Activated T-helper 2 cell treated with anti-CD3 and anti-CD28 coated beads, Interferon-gamma antibody, Interleukin-2, Interleukin-4, amounts not matched to agents 10 μg/mL and 5 μg/mL and 100 μg/mL, durations not matched to agents 14 hours and 24 hours and 36 hours (primary cell): ENCODE results near the gene TOB1. TPM values are rescaled to one million over a fixed set of nuclear protein-coding genes. Genes with fewer than 3 reads are reported as not detected.

Experiments
- DNase-seq: peaks from one replicate; pipeline ENCODE4 v3.0.0; 2021; ENCODE audit warnings: low spot score
- H3K27ac Mint-ChIP-seq: one replicate; pipeline ENCODE4 v1.8.0; 2021; ENCODE audit warnings: mixed read lengths
- H3K27me3 Mint-ChIP-seq: one replicate; pipeline ENCODE4 v1.8.0; 2021; ENCODE audit warnings: low read depth, mixed read lengths
- H3K36me3 Mint-ChIP-seq: one replicate; pipeline ENCODE4 v1.8.0; 2021; ENCODE audit warnings: low read depth, mixed read lengths
- H3K4me1 Mint-ChIP-seq: one replicate; pipeline ENCODE4 v1.8.0; 2021; ENCODE audit warnings: low read depth, mixed read lengths
- H3K4me3 Mint-ChIP-seq: one replicate; pipeline ENCODE4 v1.8.0; 2021; ENCODE audit warnings: low read depth, mild to moderate bottlenecking, moderate library complexity, mixed read lengths
- H3K9me3 Mint-ChIP-seq: one replicate; pipeline ENCODE4 v1.8.0; 2021; ENCODE audit warnings: mixed read lengths
- intact Hi-C: fragments of 100-400 bp; cut with micrococcal nuclease; formaldehyde crosslinking; loops from one replicate; pipeline ENCODE4 v1.15.1; 2023
- total RNA-seq: library from RNA; stranded (reverse); gene quantifications from 2 replicates; pipeline ENCODE4 v1.2.3, GENCODE V29; 2022

Gene TOB1
- total RNA-seq, 1 donor from 2014 or later, result 28.5 TPM

DNA sequence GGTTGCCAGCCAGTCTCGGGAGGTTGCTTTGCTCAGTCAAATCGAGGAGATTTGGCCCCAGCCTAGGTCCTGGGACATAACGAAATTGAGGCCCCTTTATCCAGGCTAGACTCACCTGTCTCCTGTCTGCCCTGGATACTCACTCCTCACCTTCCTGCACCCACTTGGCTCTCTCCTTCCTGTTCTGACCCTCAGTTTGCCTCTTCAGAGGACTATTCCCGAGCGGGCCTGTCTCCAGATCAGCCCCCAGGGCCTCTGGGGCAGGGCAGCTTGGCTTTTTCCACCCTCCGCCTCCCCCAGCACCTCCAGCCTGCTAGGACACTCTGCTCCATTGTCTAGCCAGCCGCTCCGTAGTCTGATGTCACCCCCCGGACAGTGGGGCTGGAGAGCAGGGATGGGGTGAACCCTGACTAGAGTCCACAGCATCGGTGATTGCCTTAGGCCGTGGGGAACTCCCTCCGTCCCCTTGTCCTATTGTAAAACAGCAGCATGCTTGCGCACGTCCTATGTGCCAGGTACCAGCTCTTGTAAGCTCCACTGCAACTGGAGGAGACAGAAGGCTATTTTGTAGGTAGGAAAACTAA is 21.9 kb downstream of the TOB1 start:
- Mint-ChIP-seq H3K4me1 (no peaks in the 10 kb centered on the region), H3K36me3 (no peaks in the 10 kb centered on the region), H3K27ac (no peak overlapping the region), H3K4me3 (no peak overlapping the region), H3K9me3 (no peaks in the 10 kb centered on the region), H3K27me3 (peaks cover 2% of the 10 kb centered on the region)
- DNase-seq, result no peak
- intact Hi-C loops, result no loop called here

DNA sequence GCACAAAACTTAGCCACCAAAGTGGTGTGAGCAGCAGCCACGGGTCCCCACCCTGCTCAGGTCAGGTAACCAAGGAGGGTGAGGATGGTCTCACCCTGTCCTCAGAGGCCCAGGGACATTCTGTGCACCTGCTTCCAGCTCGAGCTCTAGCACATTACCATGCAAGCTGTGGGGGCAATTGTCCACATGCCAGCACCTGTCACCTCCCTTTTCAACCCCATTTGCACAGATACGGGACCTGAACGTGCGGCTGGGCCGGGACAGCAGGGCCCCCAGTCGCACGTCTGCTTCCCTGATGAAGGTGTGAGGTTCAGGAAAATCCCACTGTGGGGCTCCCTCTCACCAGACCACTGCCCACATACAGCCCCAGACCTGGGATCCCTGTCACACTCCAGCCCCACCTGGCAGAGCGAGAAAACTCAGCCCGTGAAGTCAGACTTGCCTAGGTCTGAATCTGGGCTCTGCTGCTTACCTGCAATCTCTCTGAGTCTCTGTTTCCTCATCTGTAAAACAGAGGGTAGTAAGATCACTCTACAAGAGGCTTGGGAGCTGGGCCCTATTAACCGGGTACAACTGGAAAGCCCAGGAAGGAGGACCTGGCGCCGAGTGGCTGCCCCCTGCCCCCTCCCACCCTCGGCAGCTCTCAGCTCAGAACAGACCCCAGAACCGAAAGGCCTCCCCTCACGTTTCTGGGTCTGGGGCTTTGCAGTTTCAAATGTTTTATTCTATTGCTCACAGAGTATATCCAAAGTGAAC is 22.8 kb downstream of the TOB1 start:
- Mint-ChIP-seq H3K4me3 (no peak overlapping the region), H3K9me3 (no peaks in the 10 kb centered on the region), H3K27ac (no peak overlapping the region), H3K4me1 (no peaks in the 10 kb centered on the region), H3K27me3 (peaks cover 2% of the 10 kb centered on the region), H3K36me3 (no peaks in the 10 kb centered on the region)
- DNase-seq, result no peak
- intact Hi-C loops, result loop anchor here (2.0 kb wide), 1 partner anchor 297 kb away; the partner anchor contains the start of gene SPATA20

DNA sequence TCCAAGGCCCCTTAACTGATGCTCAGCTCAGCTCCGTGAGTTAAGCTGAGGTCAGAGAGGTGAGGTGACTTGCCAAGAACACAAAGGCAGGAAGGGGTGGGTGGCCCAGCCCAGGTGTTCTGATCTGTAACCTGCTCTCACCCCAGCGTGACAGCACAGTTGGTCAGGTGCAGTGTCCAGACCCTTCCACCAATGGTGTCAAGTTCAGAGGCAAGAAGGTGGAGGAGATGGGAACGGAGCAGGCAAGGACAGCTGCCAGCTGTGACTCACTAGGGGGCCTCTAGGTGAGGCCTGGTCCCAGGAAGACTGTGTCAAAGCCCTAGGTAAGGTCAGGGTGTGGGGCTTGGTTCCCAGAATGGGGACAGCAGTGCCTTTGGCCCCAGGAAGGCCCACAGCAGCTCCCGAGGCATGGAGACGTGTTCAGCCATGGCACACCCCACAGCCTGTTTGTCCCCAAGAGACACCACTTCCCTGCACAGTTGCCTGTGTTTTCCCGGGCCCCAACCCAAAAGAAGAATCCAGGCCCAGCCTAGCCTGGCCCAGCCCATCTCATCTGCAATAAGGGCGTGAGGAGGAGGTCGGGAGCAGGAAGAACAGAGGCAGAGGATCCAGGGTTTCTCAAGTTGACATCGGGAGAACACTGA is 23.5 kb downstream of the TOB1 start:
- no peak overlapping the region for H3K4me3 Mint-ChIP-seq
- no peak for DNase-seq
- peaks cover 2% of the 10 kb centered on the region for H3K27me3 Mint-ChIP-seq
- H3K9me3 Mint-ChIP-seq, result no peaks in the 10 kb centered on the region
- H3K4me1 Mint-ChIP-seq, result no peaks in the 10 kb centered on the region
- H3K27ac Mint-ChIP-seq, result no peak overlapping the region
- no peaks in the 10 kb centered on the region for H3K36me3 Mint-ChIP-seq
- intact Hi-C loops, result loop anchor here (1.0 to 2.0 kb wide), 2 partner anchors 59 to 296 kb away; partner anchors contain the start of gene SPATA20

DNA sequence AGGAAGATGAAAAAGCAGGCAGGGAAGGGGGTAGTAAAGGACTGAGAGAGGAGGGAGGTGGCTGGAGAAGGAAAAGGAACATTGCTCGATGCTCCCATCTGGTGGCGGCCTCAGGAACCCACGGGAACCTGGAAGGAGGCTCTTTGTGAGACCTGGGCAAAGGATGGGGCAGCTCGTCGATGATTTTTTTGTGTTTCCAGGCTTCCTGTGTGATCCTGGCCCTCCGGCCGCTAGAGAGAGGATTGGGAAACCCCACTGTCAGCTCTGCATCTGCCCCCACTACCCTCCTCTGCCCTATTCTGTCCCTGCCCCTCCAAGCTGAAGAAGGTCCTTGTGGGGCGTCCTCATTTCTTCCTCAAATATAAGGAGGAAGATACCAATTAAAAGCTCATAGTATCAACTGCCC is 24.2 kb downstream of the TOB1 start:
- intact Hi-C loops, result loop anchor here (1.0 to 2.0 kb wide), 2 partner anchors 59 to 295 kb away; partner anchors contain the start of gene SPATA20
- no peak overlapping the region for H3K27ac Mint-ChIP-seq
- H3K4me3 Mint-ChIP-seq, result no peak overlapping the region
- peaks cover 2% of the 10 kb centered on the region for H3K27me3 Mint-ChIP-seq
- DNase-seq, result peak; percentile 38
- no peaks in the 10 kb centered on the region for H3K4me1 Mint-ChIP-seq
- no peaks in the 10 kb centered on the region for H3K36me3 Mint-ChIP-seq
- H3K9me3 Mint-ChIP-seq, result no peaks in the 10 kb centered on the region

DNA sequence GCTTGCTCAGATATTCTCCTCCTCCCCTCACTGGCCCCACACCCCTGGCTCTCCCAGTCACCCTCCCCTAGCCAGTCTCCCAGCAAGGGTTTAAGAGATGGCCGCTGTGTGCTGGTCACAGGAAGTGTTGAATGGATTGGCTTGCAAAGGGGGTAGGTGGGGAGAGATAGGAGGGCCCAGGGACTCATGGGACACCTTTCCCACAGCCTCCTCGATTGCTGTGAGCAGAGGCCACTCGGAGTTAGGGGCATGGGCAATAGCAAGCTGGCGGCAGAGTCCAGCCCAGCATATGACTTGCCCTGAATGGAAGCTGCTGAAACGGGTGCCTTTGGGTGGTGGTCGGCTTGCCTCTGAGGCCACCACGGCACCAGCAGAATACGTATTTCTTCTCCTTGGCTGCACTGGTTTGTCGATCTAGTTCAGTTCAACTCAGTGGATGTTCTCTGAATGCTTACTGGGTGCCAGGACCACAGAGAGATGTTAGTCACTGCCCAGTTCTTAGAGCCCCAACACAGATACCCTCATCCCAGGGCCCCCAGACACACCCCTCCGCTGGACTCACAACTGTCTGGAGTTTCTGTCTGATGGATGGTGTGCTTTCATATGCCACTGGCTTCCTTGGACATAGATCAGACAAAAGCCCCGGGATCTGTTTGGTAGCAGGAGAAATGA is 24.7 kb downstream of the TOB1 start:
- Mint-ChIP-seq H3K27me3 (peaks cover 2% of the 10 kb centered on the region), H3K4me1 (no peaks in the 10 kb centered on the region), H3K4me3 (no peak overlapping the region), H3K27ac (no peak overlapping the region), H3K36me3 (no peaks in the 10 kb centered on the region), H3K9me3 (no peaks in the 10 kb centered on the region)
- intact Hi-C loops, result no loop called here
- no peak for DNase-seq

DNA sequence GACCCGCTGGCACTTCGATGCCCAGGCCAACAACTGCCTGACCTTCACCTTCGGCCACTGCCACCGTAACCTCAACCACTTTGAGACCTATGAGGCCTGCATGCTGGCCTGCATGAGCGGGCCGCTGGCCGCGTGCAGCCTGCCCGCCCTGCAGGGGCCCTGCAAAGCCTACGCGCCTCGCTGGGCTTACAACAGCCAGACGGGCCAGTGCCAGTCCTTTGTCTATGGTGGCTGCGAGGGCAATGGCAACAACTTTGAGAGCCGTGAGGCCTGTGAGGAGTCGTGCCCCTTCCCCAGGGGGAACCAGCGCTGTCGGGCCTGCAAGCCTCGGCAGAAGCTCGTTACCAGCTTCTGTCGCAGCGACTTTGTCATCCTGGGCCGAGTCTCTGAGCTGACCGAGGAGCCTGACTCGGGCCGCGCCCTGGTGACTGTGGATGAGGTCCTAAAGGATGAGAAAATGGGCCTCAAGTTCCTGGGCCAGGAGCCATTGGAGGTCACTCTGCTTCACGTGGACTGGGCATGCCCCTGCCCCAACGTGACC is 25.8 kb downstream of the TOB1 start:
- peaks cover 2% of the 10 kb centered on the region for H3K27me3 Mint-ChIP-seq
- no peak overlapping the region for H3K27ac Mint-ChIP-seq
- intact Hi-C loops, result no loop called here
- no peaks in the 10 kb centered on the region for H3K36me3 Mint-ChIP-seq
- no peaks in the 10 kb centered on the region for H3K9me3 Mint-ChIP-seq
- H3K4me3 Mint-ChIP-seq, result no peak overlapping the region
- DNase-seq, result no peak
- H3K4me1 Mint-ChIP-seq, result no peaks in the 10 kb centered on the region

DNA sequence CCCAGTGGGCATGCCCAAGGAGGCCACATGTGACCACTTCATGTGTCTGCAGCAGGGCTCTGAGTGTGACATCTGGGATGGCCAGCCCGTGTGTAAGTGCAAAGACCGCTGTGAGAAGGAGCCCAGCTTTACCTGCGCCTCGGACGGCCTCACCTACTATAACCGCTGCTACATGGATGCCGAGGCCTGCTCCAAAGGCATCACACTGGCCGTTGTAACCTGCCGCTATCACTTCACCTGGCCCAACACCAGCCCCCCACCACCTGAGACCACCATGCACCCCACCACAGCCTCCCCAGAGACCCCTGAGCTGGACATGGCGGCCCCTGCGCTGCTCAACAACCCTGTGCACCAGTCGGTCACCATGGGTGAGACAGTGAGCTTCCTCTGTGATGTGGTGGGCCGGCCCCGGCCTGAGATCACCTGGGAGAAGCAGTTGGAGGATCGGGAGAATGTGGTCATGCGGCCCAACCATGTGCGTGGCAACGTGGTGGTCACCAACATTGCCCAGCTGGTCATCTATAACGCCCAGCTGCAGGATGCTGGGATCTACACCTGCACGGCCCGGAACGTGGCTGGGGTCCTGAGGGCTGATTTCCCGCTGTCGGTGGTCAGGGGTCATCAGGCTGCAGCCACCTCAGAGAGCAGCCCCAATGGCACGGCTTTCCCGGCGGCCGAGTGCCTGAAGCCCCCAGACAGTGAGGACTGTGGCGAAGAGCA is 26.4 kb downstream of the TOB1 start:
- H3K27me3 Mint-ChIP-seq, result peaks cover 3% of the 10 kb centered on the region
- intact Hi-C loops, result no loop called here
- no peak for DNase-seq
- no peaks in the 10 kb centered on the region for H3K36me3 Mint-ChIP-seq
- no peak overlapping the region for H3K27ac Mint-ChIP-seq
- no peaks in the 10 kb centered on the region for H3K9me3 Mint-ChIP-seq
- H3K4me1 Mint-ChIP-seq, result no peaks in the 10 kb centered on the region
- no peak overlapping the region for H3K4me3 Mint-ChIP-seq

DNA sequence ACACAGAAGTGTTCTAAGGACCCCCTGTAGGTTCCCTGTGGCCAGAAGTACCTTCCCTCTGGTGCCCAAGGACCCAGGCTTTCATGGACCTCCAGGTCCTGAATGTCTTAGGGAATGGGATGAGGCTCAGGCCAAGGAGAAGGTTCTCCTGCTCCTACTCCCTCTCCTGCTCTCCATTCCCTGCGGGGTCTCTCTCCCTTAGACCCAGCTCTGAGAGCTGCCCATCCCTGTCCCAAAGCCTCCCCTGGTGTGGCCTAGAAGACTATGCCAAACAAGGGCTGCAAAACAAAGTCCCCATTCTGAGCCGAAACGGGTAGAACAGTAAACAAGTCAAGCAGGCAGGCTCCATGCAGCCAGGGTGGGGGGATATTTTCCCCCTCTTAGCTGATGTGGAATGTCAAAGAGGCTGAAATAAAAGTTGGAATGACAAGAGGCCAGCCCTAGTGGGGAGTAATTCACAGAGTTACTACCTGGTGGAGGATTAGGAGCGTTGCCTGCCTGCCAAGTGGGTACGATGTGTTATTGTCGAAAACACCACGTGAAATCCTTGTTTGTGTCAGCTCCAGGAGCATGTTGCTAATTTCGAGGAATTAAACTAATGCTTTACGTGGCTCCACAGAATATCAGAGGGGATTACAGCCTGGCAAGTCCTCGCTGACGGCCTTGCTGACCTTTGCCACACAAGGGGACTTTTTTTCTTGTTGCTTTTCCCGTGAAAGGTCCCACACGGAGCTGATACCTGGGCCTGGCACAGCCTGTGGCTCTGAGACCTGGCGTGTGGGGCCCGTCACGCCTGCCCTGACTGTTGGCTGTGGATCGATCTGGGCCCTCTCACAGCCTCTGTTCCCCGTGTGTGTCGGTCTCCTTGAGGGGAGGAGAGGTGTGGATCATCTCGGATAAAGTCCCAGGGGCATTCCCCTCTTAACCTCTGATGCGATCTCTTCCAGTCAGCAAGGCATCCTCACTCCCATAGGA is 27.9 kb downstream of the TOB1 start:
- H3K27ac Mint-ChIP-seq, result no peak overlapping the region
- intact Hi-C loops, result no loop called here
- DNase-seq, result no peak
- no peaks in the 10 kb centered on the region for H3K4me1 Mint-ChIP-seq
- H3K27me3 Mint-ChIP-seq, result peaks cover 7% of the 10 kb centered on the region
- H3K4me3 Mint-ChIP-seq, result no peak overlapping the region
- H3K36me3 Mint-ChIP-seq, result no peaks in the 10 kb centered on the region
- H3K9me3 Mint-ChIP-seq, result no peaks in the 10 kb centered on the region

DNA sequence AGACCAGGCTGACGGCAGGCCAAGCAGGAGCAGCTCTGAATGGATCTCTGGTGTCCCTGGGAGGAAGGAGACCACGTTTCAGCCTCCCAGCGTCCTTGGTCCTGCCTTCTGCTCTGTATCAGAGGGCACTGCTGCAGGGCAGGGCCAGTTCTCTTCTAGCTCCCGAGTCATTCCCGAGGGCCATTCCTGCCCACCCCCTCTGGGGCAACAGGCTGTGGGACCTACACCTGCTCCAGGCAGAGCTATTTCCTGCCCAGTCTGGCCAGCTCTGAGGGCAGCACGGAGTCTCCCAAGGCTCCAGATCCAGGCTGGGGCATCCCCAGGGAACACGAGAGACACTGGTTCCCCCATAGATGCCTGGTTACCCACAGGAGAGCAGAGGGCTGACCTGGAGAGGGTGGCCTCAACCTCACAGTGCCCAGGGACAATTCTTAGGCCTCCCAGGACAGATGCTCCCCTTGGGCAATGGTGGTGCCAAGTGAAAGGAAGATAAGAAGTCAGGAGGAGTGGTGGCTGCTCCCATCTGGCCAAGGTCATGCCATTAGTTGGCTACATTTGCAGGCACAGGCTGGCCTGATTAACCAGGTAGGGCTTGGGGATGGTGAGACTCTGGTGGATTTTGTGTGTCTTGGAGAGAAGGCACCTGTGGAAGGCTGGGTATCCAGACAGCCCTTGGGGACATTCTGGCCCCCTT is 28.7 kb downstream of the TOB1 start:
- DNase-seq, result no peak
- Mint-ChIP-seq H3K27me3 (peaks cover 7% of the 10 kb centered on the region), H3K4me3 (no peak overlapping the region), H3K9me3 (no peaks in the 10 kb centered on the region), H3K36me3 (no peaks in the 10 kb centered on the region), H3K4me1 (no peaks in the 10 kb centered on the region), H3K27ac (no peak overlapping the region)
- intact Hi-C loops, result no loop called here

DNA sequence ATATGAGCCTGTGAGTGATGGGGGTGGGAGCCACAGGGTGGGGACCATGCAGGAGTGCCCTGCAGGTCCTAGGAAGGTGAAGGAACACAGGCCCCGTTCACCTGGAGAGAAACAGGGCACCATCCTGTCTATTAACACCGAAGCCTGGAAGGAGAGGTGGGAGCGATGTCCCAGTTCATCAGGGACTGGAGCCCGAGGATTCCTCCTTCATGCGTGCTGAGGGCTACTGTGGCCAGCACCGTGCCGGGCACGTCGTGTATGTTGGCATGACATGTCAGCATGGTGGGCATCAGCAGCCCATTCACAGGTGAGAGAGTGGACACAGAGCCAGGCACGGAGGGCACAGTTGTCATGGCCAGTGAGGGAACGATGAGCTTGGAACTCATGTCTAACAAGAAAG is 29.3 kb downstream of the TOB1 start:
- Mint-ChIP-seq H3K27me3 (peaks cover 7% of the 10 kb centered on the region), H3K27ac (no peak overlapping the region), H3K36me3 (no peaks in the 10 kb centered on the region), H3K4me3 (no peak overlapping the region), H3K9me3 (no peaks in the 10 kb centered on the region), H3K4me1 (no peaks in the 10 kb centered on the region)
- no peak for DNase-seq
- intact Hi-C loops, result no loop called here
